Stomach (tissue), 9 donors: ENCODE data around the gene GALNS. TPM values are rescaled to one million over a fixed set of nuclear protein-coding genes. Genes with fewer than 3 reads are reported as not detected.

ENCODE experiments used
- DNase-seq, 2 donors: peaks; one replicate each; pipeline versions ENCODE4 v3.0.0 to v3.0.0-alpha.2; 2013 to 2019
- H3K27ac ChIP-seq, 5 donors: fragments of 200-600 bp in 4 of 5; sonication (generic) in 4 of 5; one replicate each; pipeline ENCODE4 v1.5.1; 2013 to 2019; ENCODE audit warnings: mild to moderate bottlenecking in 1 of 5, moderate library complexity in 1 of 5
- H3K27me3 ChIP-seq, 3 donors: fragments of 200-600 bp; sonication (generic); one replicate each; pipeline ENCODE4 v1.5.1; 2017 to 2019; ENCODE audit warnings: mixed run types in 1 of 3
- H3K36me3 ChIP-seq, 4 donors: fragments of 200-600 bp; sonication (generic); 1 replicate in 3 of 4; 2 replicates in 1 of 4; pipeline ENCODE4 v1.5.1; 2016 to 2019
- H3K4me1 ChIP-seq, 4 donors: fragments of 200-600 bp; sonication (generic); one replicate each; pipeline ENCODE4 v1.5.1; 2016 to 2019
- H3K4me3 ChIP-seq, 4 donors: fragments of 200-600 bp; sonication (generic) in 3 of 4; one replicate each; pipeline ENCODE4 v1.5.1; 2016 to 2019; ENCODE audit warnings: mild to moderate bottlenecking in 1 of 4
- H3K9me3 ChIP-seq, 4 donors: fragments of 200-600 bp; sonication (generic); one replicate each; pipeline ENCODE4 v1.5.1; 2016 to 2019
- CTCF ChIP-seq, 7 experiments: fragments of 450-650 bp in 4 of 7; fragments of 200-600 bp in 3 of 7; sonication (generic) in 3 of 7; IDR thresholded peaks; one replicate each; pipeline ENCODE4 v1.5.1; 2016 to 2019; ENCODE audit warnings: antibody characterized with exemption in 7 of 7, control low read depth in 2 of 7, mild to moderate bottlenecking in 1 of 7
- EP300 ChIP-seq: sonication (generic); formaldehyde crosslinking; IDR thresholded peaks from one replicate; pipeline ENCODE4 v1.6.1; 2017; ENCODE audit warnings: antibody characterized with exemption
- POLR2A ChIP-seq, 4 donors: fragments of 450-650 bp; IDR thresholded peaks; one replicate each; pipeline ENCODE4 v1.6.1; 2016; ENCODE audit warnings: antibody characterized with exemption in 4 of 4, control low read depth in 2 of 4, mild to moderate bottlenecking in 1 of 4, moderate library complexity in 1 of 4
- POLR2AphosphoS5 ChIP-seq, 3 donors: sonication (generic); formaldehyde crosslinking; IDR thresholded peaks; one replicate each; pipeline ENCODE4 v1.6.1; 2016; ENCODE audit warnings: antibody characterized with exemption in 3 of 3
- WGBS, 5 donors: extraction: QIAGEN DNeasy Blood & Tissue Kit in 3 of 5; methylation state at CpG; one replicate each; pipeline versions ENCODE4 v1.1.5 to v1.1.7; 2013 to 2018; 5-methylcytosine and 5-hydroxymethylcytosine counted together
- intact Hi-C: fragments of 100-400 bp; cut with DNase I; formaldehyde crosslinking; loops from one replicate; pipeline ENCODE4 v1.15.1; 2023; ENCODE audit warnings: low total_unique reads
- polyA plus RNA-seq, 3 donors: library from polyadenylated mRNA; stranded (reverse); fragments of 200-250 nt; gene quantifications; one replicate each; pipeline ENCODE4 v1.2.3, GENCODE V29; 2013
- total RNA-seq, 5 donors: library from RNA; depleted of rRNA; stranded (reverse); fragments of >200 nt; gene quantifications; one replicate each; pipeline versions ENCODE4 v1.1.0 to v1.2.3, GENCODE V29; 2014 to 2016
- donor health status: healthy with polysubstance abuse.
- donor health status: Bipolar disorder and iron deficiency.
- donor health status: healthy.

Gene GALNS
- total and polyA plus RNA-seq, 8 donors: 8.6 to 110 (median 28.2) TPM

GRCh38 chr16:88817785-88818574, 38.8 kb downstream of the GALNS start:
- Histone ChIP-seq H3K36me3 (peaks cover 7 to 32% (median 30%) of the 10 kb centered on the region in 4 donors), H3K4me3 (no peak overlapping the region), H3K27me3 (no peaks in the 10 kb centered on the region), H3K27ac (no peak overlapping the region), H3K9me3 (no peaks in the 10 kb centered on the region), H3K4me1 (peaks cover 1 to 12% (median 10%) of the 10 kb centered on the region in 4 donors)
- TF ChIP-seq POLR2A (IDR thresholded peaks at IDR 0.05): no peak
- 45 to 79% (median 74%) methylated on average over 6 to 40 of the region's 40 CpGs for WGBS, 5 donors
- intact Hi-C loops: no loop called here
- no peak for DNase-seq

GRCh38 chr16:88816736-88817535, 39.8 kb downstream of the GALNS start:
- no peak for DNase-seq

GRCh38 chr16:88815901-88816589, 40.7 kb downstream of the GALNS start:
- no peak for TF ChIP-seq POLR2A (IDR thresholded peaks at IDR 0.05)
- TF ChIP-seq CTCF (IDR thresholded peaks at IDR 0.05): peak in 5 of 7 experiments; percentile 41 to 78 (median 71)
- TF ChIP-seq POLR2AphosphoS5 (IDR thresholded peaks at IDR 0.05): peak in 1 of 3 donors; percentile 44
- no peak for TF ChIP-seq EP300
- Histone ChIP-seq H3K4me1 (peaks cover 13 to 28% (median 24%) of the 10 kb centered on the region in 4 donors), H3K27ac (no peak overlapping the region), H3K9me3 (no peaks in the 10 kb centered on the region), H3K4me3 (no peak overlapping the region), H3K27me3 (no peaks in the 10 kb centered on the region), H3K36me3 (peaks cover 0 to 12% (median 11%) of the 10 kb centered on the region in 4 donors)
- intact Hi-C loops: no loop called here
- DNase-seq: peak; percentile 62 to 79
- WGBS, 5 donors: 20 to 43% (median 39%) methylated on average over 7 to 19 of the region's 19 CpGs

More at GRCh38 chr16:88816736-88817535, 39.8 kb downstream of the GALNS start:
- H3K9me3 ChIP-seq: no peaks in the 10 kb centered on the region
- H3K27ac ChIP-seq: no peak overlapping the region
- H3K36me3 ChIP-seq: peaks cover 2 to 21% (median 20%) of the 10 kb centered on the region in 4 donors
- TF ChIP-seq POLR2A (IDR thresholded peaks at IDR 0.05): no peak
- no peak for TF ChIP-seq POLR2AphosphoS5 (IDR thresholded peaks at IDR 0.05)
- TF ChIP-seq EP300: no peak
- no peak for TF ChIP-seq CTCF (IDR thresholded peaks at IDR 0.05)
- 63 to 77% (median 67%) methylated on average over 21 to 41 of the region's 41 CpGs for WGBS, 5 donors
- H3K4me3 ChIP-seq: no peak overlapping the region
- H3K27me3 ChIP-seq: no peaks in the 10 kb centered on the region
- intact Hi-C loops: no loop called here
- H3K4me1 ChIP-seq: peaks cover 11 to 22% (median 20%) of the 10 kb centered on the region in 4 donors

GRCh38 chr16:88815227-88815626, 41.5 kb downstream of the GALNS start:
- Histone ChIP-seq H3K27ac (no peak overlapping the region), H3K4me3 (no peak overlapping the region), H3K27me3 (no peaks in the 10 kb centered on the region), H3K4me1 (peaks cover 21 to 37% (median 32%) of the 10 kb centered on the region in 4 donors), H3K36me3 (peaks cover 0 to 4% (median 3%) of the 10 kb centered on the region in 4 donors), H3K9me3 (no peaks in the 10 kb centered on the region)
- intact Hi-C loops: no loop called here
- no peak for DNase-seq
- TF ChIP-seq POLR2AphosphoS5 (IDR thresholded peaks at IDR 0.05): no peak
- TF ChIP-seq POLR2A (IDR thresholded peaks at IDR 0.05): no peak
- no peak for TF ChIP-seq CTCF (IDR thresholded peaks at IDR 0.05)
- no peak for TF ChIP-seq EP300
- WGBS, 5 donors: 71 to 89% (median 78%) methylated on average over 8 to 10 of the region's 10 CpGs
